KG1 (cell line): ENCODE data around the gene CMIP.
"Not testable (repeated sequence)": the region's sequence is repeated elsewhere in the genome, so short reads cannot be mapped to it uniquely, and the experiment has no call there.

Experiments
- DNase-seq: peaks from one replicate; lab custom pipeline; 2025; lab: John Stamatoyannopoulos, UW

The CMIP gene

GRCh38 chr16:81568749-81569087 is 124.1 kb downstream of the CMIP start:
- DNase-seq: no peak

GRCh38 chr16:81569361-81570034 is 124.9 kb downstream of the CMIP start:
- DNase-seq: no peak

GRCh38 chr16:81570151-81570846 is 125.7 kb downstream of the CMIP start:
- no peak for DNase-seq

GRCh38 chr16:81571175-81571574 is 126.6 kb downstream of the CMIP start:
- no peak for DNase-seq

- no peak for DNase-seq
Measured at GRCh38 chr16:81571592-81572385, 127.2 kb downstream of the CMIP start.

GRCh38 chr16:81572386-81573144 is 128.0 kb downstream of the CMIP start:
- DNase-seq: no peak

- DNase-seq: no peak
Measured at GRCh38 chr16:81573533-81574020, 129.0 kb downstream of the CMIP start.

- no peak for DNase-seq
Measured at GRCh38 chr16:81574168-81574567, 129.6 kb downstream of the CMIP start.

GRCh38 chr16:81575307-81575706 is 130.7 kb downstream of the CMIP start:
- DNase-seq: no peak

GRCh38 chr16:81575834-81576233 is 131.2 kb downstream of the CMIP start:
- DNase-seq: no peak

- no peak for DNase-seq
Measured at GRCh38 chr16:81576696-81577095, 132.1 kb downstream of the CMIP start.

- DNase-seq: not testable (repeated sequence)
Measured at GRCh38 chr16:81577272-81577671, 132.7 kb downstream of the CMIP start.

- no peak for DNase-seq
Measured at GRCh38 chr16:81578076-81578475, 133.5 kb downstream of the CMIP start.

GRCh38 chr16:81578636-81579413 is 134.2 kb downstream of the CMIP start:
- no peak for DNase-seq

- DNase-seq: no peak
Measured at GRCh38 chr16:81581107-81581506, 136.5 kb downstream of the CMIP start.

- DNase-seq: no peak
Measured at GRCh38 chr16:81582655-81583441, 138.2 kb downstream of the CMIP start.

GRCh38 chr16:81583893-81584631 is 139.5 kb downstream of the CMIP start:
- DNase-seq: no peak

GRCh38 chr16:81585785-81586184 is 141.2 kb downstream of the CMIP start:
- no peak for DNase-seq

- DNase-seq: no peak
Measured at GRCh38 chr16:81586417-81586816, 141.8 kb downstream of the CMIP start.
